GM21737 (cell line): ENCODE results near the gene CDH23.

Experiments used
- ATAC-seq: cut with Tn5 transposase; IDR thresholded peaks from one replicate; pipeline ENCODE4 v1.9.1; 2021; ENCODE audit warnings: mild to moderate bottlenecking, moderate library complexity; ENCODE audit not compliant: unreplicated experiment

Gene CDH23

DNA sequence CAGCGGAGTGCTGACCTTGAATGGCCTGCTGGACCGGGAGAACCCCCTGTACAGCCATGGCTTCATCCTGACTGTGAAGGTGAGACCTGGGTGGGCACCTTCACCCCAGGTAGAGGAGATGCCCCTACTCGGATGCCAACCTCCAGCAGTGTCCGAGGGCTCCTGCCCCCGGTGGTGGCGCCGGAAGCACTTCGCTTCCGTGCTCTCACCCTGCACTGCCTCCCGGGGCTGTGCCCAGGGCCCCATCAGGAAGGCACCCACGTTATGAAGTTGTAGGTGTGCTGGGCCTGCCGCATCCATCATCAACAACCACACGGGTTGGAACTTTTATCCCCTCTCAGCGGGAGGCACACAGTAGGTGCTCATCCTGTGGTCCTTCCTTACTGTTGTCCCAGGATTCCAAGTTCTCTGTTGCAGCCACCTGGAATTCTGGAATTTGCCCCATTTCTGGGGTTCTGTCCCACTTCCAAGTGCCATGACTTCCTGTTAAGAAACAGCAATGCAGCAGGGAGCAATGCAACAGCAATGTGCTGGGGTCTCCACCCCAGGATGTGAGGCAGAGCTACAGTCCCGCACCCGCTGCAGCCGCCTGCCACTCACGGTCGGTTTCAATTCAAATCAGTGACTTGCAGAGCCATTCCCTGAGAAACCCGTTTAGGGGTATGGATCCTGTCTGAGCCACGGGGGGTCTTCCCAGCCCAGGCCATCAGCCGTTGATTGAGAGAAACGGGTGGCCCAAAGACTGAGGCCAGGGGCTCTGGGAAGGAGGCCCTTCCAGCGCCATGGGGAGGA, 219.0 kb downstream of the CDH23 start:
- ATAC-seq: no peak

DNA sequence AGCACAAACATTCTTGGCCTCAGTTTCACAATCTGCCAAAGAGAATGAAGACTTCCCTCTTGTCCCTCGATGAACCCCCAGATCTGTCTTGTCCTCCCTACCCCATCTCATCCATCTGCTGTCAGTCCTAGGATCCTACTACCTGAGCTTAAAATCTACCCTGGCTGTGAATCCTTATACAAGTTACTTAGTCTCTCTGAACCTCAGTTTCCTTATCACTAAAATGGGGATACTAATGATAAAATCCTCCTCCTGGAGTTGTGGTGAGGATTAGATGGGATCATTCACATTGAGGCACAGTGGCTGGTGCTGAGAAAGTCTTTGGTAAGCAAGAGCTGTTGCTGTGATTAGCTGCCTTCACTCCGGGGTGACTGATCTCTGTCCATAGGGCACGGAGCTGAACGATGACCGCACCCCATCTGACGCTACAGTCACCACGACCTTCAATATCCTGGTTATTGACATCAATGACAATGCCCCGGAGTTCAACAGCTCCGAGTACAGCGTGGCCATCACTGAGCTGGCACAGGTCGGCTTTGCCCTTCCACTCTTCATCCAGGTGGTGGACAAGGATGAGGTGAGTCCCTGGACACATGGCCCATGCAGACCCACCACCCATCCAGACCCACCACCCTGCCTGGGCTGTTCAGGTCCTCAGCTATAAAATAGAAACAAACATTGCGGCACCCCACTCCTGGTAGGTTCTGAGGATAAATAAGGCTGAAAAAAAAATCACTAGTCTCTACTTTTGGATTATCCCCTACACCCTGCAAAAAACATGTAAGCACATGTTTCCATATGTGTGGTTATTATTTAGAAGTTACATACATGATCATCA, 220.3 kb downstream of the CDH23 start:
- ATAC-seq: no peak

DNA sequence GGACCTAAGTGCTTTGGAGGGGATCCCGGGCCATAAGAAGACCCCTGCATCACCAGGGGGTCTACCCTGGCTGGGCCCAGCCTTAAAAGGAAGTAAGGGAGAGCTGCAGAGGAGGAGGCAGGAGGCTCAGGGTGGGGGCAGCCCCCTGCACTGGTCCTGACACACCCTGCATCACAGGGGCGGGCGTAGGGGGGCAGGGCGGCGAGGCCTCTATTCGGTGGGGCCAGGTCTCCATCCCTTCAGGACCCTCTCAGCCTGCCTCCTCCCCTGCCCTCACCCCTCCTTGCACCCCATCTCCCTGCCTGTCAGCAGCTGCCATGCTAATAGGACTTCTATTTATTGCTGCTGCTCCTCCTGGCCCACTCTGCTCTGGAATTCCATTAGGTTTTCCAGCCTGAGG, 221.5 kb downstream of the CDH23 start:
- no peak for ATAC-seq

DNA sequence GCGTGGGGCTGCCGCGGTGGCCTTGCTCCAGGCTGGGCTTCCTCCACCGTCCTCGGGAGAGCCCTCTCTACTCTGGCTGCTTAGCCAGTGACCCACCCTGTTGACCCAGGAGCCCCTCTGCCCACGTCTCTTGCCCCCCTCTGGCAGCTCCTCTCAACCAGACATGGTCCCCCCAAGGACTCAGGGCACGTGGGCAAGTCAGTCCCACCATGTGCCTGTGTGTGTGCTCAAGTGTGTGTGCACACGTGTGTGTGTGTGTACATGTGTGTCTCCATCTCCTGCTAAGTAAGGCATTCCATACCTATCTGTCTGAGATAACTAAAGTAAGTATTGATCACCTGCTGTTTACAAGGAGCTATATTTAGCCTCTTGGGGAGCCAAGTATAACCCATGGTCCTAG, 221.9 kb downstream of the CDH23 start:
- no peak for ATAC-seq

DNA sequence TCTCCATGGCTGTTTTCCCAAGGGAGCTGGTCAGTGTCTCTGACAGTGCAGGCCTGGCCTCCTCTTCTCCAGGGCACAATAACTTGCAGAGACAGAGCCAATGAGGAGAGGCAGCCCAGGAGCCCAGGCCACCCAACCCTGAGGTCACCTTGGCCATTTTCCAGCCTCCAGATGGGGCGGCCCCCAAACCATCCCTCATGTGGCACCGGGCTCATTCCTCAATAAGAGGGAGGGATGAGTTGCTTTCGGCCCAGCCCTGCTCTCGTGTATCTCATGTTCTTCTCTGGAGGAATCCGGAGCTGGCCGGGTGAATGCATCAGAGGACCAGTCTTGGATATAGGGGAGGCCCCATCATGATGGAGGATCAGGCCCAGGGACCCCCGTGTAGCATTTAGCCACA, 223.9 kb downstream of the CDH23 start:
- ATAC-seq: no peak

DNA sequence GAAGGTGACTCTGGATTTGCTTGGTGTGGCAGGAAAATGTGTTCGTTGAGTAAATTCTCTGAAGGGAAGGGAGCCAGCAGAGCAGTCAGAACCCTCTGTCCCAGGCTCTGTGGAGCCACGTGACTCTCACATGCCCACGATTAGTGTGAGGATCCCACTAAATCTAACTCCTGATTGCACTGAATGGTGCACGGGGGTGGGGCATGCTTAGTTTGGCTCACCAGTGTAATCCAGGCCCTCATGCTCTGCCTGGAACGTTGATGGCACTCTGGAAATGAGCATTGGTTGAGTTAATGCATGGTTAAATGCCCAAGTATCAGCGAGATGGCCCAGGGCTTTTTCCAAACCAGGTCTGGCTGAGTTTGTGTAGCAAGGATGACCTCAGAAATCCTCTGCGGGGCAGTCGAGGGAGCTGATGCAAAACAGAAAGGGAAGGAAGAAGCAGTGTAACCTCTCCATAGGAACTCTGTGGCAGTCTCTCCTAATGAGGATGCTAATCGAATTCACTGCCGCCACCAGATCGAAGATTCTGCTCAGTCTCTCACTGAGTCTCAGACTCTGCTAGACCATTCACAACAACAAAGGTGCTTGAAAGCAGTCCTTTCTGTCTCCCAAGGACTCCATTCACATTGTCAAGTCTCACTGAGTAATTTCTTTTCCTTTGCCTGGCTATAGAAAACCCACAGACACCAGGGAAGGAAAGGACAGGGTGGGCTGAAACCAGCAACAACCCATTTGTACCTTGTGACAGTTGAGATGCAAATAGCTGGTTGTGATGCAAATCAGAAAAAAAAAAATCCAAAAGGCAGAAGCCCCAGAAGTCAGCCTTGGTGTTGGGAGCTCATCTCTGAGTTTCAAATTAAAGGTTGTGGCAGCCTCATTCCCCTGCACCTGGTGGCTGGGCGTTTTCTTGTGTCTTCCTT, 224.8 kb downstream of the CDH23 start:
- ATAC-seq: no peak

DNA sequence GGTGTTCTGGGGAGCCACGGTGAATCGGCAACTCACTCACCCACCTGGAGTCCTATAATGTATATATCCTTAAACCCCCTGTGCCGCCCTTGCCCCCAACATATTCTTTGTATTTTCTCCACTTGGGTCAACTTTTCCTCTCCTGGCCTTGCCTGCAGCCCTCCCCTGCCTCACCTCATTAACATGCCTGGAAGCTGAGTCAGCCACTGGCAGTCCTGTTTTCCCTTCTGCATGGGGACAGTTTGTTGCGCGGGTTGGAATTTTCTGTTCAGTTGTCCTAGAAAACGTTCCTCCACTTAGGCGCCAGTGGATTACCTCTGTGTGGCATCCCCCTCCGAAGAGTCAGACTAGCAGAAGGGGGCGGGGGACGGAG, 225.4 kb downstream of the CDH23 start:
- no peak for ATAC-seq

DNA sequence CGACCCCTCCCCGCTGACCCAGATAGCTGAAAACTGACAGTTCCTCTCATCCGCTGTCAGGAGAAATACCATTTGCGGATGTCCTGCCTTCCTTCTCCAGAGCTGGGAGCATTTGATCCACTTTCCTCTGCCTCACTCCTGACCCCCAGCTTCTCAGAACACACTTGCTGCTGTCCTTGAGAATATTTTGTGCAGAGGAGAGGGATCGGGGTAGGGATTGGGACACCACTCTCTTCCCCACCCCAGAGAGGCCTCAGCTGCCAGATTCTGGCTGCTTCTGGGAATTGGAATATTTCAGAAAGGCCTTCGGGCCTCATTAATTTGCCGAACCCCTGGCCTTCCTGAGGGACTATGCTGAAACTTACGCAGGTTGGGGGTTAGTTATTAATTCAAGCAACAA, 225.9 kb downstream of the CDH23 start:
- no peak for ATAC-seq

DNA sequence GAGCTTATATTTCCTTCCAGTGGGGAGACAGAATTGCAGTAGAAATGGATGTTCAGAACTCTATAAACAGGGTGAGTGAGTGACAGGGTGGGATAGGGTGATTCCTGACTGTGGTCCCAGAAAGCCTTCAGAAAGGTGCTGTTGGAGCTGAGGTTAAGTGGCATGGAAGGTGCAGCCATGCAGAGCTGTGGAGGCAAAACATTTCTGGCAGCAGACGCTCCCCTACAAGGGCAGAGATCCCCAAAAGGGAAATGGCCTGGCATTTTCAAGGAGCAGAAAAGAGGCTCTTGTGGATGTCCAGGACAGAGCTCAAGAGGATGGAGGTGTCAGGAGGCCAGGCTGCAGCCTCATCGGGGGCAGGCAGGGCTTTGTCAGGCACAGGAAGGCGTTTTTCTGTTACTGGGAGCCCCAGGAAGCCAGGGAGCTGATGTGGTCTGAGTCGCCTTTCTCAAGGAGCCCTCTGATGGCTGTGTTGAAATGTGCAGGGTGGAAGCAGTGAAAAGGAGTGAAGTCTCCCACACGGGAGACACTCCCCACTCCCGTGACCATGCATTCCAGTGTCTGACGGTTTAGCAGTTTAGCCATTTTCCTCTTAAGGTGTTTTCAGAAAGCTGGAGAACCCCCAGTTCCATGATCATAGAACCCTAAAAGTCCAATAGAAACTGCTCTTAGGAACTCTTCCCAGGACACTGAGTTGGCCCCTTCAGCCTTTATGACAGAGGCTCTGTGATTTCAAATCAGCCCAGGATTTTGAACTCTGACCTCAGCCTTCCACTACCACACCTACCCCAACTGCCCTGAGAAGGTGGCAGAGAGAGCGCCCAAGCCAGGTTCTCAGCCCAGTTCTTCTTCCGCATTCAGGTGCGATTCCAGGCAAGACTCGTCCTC, 226.6 kb downstream of the CDH23 start:
- no peak for ATAC-seq

DNA sequence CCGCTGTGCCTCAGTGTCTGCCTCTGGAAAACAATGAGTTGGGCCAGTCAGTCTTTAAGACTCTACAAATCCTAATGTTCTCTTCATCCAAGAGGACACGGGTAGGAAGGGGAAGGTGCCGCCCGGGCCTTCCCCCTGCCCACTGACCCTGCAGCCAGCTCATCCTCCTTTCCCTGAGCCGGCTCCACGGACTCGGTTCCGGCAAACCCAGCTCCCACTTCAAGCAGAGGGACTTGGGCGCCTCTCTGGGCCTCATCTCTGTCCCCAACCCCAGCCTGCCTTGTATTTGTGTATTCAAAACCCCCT, 227.2 kb downstream of the CDH23 start:
- no peak for ATAC-seq

DNA sequence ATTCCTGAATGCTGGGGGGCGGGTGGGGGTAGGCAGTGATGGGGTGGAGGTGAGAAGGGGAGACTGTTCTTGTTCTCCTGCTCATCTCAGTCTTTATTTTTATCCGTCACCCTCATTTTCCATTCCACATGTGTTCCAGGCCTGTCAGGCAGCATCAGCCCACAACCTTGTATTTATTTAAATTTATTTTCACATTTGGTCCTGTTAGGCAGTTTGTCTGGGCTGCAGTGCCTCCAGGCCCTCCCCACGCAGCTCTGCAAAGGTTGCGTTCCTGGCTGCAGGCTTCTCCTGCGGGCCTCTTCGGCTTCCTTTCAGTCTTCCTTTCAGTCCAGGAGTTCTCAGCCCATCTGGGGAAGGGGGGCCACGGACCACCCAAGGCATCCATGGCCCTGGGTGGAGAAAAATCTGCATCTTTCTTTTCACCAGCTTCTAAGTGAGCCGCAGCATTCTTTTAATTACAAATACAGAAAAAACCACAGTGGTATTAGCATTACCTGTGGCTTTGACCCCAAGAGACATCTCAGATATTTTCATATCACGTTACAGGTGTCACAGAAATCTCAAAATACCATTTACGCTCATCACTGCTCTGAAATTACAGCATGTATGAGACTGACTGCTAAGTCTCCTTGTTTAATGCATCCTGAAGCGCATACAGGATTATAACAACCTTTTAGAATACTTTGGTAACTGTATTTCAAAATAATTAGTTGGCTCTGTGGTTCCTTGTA, 228.9 kb downstream of the CDH23 start:
- no peak for ATAC-seq

DNA sequence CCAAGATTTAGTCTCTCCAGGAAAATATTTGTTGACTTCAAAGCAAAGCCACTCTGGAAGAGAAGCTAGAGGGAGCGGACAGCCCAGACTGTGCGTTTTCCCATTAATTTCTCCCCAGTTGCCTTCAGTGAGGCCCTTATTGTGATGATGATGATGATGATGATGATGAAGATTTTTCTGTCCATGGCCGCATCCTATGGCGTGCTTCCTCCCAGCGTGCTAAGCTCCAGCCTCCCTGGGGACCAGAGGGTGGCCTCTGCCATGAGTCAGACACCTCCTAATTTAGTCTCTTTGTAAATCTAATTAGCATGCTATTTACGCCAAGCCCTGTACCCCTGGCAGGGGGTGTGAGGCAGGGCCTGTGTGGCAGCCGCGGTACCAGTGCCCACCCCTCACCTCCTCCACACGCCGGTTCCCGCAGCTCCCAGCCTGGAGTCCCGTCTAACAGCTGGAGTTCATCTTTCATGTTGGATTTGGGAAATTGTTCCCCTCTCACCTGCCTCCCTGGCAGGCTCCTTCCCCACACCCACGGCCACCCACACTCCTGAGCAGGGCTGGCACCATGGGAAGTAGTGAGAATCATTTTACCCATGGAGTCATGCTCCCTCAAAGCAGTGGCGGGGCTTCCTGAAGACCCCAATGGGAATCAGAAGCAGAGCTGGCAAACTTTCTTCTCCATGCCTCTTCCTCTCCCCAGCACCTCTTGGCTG, 230.7 kb downstream of the CDH23 start:
- no peak for ATAC-seq

DNA sequence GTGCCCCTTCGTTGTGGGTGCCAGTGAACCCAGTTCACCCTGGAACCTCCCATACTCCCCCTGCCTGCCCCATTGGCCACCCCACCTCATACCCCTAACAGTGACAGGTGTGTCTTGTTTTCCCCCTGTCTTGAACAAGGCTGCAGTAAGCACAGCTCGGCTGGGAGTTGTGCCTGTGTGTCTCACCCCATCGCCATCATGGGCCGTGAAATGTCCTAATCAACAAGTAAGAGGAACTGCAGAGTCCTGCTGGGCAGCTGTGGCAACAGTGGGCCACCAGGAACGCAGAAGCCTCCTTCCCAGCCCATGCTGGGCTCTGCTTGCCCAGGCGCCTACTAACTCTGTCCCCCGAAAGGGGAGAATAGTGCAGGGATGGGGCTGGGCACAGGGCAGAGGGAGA, 231.2 kb downstream of the CDH23 start:
- no peak for ATAC-seq

DNA sequence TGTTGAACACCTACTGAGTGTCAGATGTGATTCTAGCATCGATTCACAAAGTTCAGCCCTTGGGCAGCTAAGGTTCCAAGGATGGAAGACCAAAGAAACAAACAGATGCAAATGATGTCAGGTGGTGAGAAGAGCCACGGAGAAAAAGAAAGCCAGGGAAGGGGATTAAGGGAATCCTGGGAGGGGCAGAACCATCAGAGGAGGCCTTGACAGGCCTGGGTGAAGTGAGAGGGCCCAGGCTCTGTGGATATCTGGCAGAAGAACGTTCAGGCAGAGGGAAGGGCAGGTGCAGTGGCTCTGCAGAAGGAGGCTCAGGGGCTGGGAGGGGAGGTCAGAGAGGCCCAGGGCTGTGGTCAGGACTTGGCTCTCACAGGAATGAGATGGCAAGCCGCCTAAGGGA, 232.4 kb downstream of the CDH23 start:
- no peak for ATAC-seq

DNA sequence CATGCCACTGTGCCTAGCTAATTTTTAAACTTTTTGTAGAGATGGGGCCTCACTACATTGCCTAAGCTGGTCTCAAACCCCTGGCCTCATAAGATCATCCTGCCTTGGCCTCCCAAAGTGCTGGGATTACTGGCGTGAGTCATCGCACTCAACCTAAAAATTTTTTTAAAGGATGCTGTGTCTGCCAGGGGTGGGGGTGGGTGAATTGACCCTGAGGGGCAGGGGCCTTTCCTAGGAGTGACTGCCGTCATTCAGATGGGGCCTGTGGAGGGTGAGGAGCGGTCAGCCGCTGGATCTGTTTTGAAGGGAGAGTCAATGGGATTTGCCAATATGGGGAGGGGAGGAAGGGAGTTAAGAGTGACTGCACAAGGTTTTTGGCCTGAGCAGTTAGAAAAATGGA, 233.4 kb downstream of the CDH23 start:
- no peak for ATAC-seq

DNA sequence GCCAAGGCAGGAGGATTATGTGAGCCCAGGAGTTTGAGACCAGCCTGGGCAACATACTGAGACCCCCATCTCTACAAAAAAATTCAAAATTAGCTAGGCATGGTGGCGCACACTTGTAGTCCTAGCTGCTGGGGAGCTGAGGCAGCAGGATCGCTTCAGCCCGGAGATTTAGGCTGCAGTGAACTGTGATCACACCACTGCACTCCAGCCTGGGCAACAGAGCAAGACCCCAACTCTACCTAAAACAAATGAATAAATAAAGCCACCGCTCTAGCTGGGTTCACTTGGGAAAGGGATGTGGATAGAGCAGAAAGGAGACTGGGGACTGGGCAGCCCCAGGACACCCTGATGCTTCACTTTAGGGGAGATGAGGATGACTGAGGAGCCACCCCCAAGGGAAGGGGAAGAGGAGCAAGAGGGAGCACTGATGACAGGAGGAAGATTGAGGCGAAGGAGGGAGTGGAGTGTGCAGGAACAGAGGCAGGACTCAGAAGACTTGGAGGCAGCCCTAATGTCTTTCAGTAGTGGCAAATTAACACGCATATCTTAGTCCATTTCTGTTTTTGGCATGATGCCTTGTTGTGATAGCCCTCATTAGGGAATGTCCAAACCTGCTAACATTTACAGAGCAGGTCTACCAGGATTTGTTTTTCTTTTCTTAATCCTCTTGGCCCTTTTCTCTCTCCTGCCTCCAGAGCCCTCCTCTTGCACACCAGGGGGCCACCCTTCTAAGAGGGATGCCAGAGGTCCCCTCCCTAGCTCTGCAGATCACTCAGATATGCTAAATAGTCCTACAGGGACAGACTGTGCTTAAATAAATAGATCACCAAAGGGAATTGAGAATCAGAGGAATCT, 234.5 kb downstream of the CDH23 start:
- ATAC-seq: no peak

DNA sequence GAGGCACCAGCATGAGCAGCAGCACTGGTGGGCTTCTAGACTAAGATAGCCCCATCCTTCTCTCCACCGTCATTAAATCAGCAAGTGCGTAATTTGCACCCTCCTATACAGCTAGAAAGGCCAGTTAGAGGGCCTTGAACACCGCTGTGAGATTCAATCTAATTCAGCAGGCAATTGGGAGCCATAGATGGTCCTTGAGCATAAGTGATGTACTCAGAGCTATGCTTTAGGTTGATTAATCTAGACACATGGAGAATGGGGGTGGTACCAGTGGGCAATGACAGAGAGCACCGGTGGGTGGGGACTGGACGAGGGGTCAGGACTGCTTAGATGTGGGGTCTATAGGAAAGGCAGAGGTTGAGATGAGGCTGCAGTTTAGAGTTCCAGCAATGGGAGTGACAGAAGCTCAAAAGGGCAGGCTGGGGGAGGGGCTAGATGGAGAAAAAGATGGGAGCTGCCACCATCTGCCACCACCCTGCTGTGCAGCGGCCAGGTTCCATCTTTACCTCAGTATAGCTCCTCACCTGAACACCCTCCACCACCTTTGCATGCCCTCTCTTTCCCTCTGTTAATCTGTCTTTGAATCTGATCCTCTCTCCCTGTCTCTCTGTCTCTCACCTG, 235.6 kb downstream of the CDH23 start:
- no peak for ATAC-seq
